ENCODE measurements around the gene DNAJC1.

DNAJC1 gene

GRCh38 chr10:21733710-21734109 is 269.8 kb downstream of the DNAJC1 start:
- Histone ChIP-seq H3K9ac (ENCODE audit: low read depth, low read length) (no peak overlapping the region), H3K36me3 (ENCODE audit: insufficient read depth, low read depth, low read length) (peaks cover 81% of the 10 kb centered on the region), H3K27me3 (ENCODE audit: insufficient read depth, low read length) (no peaks in the 10 kb centered on the region), H3K9me3 (ENCODE audit: insufficient read depth, low read depth, low read length) (no peaks in the 10 kb centered on the region), H3K4me3 (ENCODE audit: low read length) (no peak overlapping the region), H3K27ac (ENCODE audit: low read length) (no peak overlapping the region), H3K4me1 (ENCODE audit: insufficient read depth, low read length) (peaks cover 13% of the 10 kb centered on the region; the same call in 1 of the 2 replicates)

GRCh38 chr10:21732067-21732772 is 271.3 kb downstream of the DNAJC1 start:
- no peak overlapping the region for H3K27ac ChIP-seq (ENCODE audit: low read length)
- peaks cover 85% of the 10 kb centered on the region for H3K36me3 ChIP-seq (ENCODE audit: insufficient read depth, low read depth, low read length)
- peaks cover 19% of the 10 kb centered on the region for H3K4me1 ChIP-seq (ENCODE audit: insufficient read depth, low read length)
- peak overlapping the region; percentile 16; the same call in 1 of the 2 replicates for H3K9ac ChIP-seq (ENCODE audit: low read depth, low read length)
- no peaks in the 10 kb centered on the region for H3K27me3 ChIP-seq (ENCODE audit: insufficient read depth, low read length)
- H3K9me3 ChIP-seq (ENCODE audit: insufficient read depth, low read depth, low read length) = no peaks in the 10 kb centered on the region
- H3K4me3 ChIP-seq (ENCODE audit: low read length) = no peak overlapping the region

GRCh38 chr10:21728618-21729017 is 274.9 kb downstream of the DNAJC1 start:
- peaks cover 36% of the 10 kb centered on the region for H3K4me1 ChIP-seq (ENCODE audit: insufficient read depth, low read length)
- H3K9me3 ChIP-seq (ENCODE audit: insufficient read depth, low read depth, low read length) = no peaks in the 10 kb centered on the region
- peaks cover 69% of the 10 kb centered on the region for H3K36me3 ChIP-seq (ENCODE audit: insufficient read depth, low read depth, low read length)

GRCh38 chr10:21727452-21728168 is 275.9 kb downstream of the DNAJC1 start:
- Histone ChIP-seq H3K9me3 (ENCODE audit: insufficient read depth, low read depth, low read length) (no peaks in the 10 kb centered on the region), H3K9ac (ENCODE audit: low read depth, low read length) (no peak overlapping the region), H3K27me3 (ENCODE audit: insufficient read depth, low read length) (no peaks in the 10 kb centered on the region), H3K27ac (ENCODE audit: low read length) (peak overlapping the region; percentile 54), H3K4me3 (ENCODE audit: low read length) (no peak overlapping the region), H3K36me3 (ENCODE audit: insufficient read depth, low read depth, low read length) (peaks cover 60% of the 10 kb centered on the region), H3K4me1 (ENCODE audit: insufficient read depth, low read length) (peaks cover 34% of the 10 kb centered on the region)

More at GRCh38 chr10:21728618-21729017, 274.9 kb downstream of the DNAJC1 start:
- Histone ChIP-seq H3K4me3 (ENCODE audit: low read length) (no peak overlapping the region), H3K9ac (ENCODE audit: low read depth, low read length) (no peak overlapping the region), H3K27me3 (ENCODE audit: insufficient read depth, low read length) (no peaks in the 10 kb centered on the region), H3K27ac (ENCODE audit: low read length) (no peak overlapping the region)

- Histone ChIP-seq H3K4me3 (ENCODE audit: low read length) (no peak overlapping the region; the same call in 1 of the 2 replicates), H3K27me3 (ENCODE audit: insufficient read depth, low read length) (no peaks in the 10 kb centered on the region), H3K27ac (ENCODE audit: low read length) (no peak overlapping the region), H3K4me1 (ENCODE audit: insufficient read depth, low read length) (peaks cover 27% of the 10 kb centered on the region), H3K9ac (ENCODE audit: low read depth, low read length) (no peak overlapping the region), H3K36me3 (ENCODE audit: insufficient read depth, low read depth, low read length) (peaks cover 62% of the 10 kb centered on the region), H3K9me3 (ENCODE audit: insufficient read depth, low read depth, low read length) (no peaks in the 10 kb centered on the region)
Observed at GRCh38 chr10:21726601-21727225, 276.8 kb downstream of the DNAJC1 start.

GRCh38 chr10:21724687-21725367 is 278.7 kb downstream of the DNAJC1 start:
- Histone ChIP-seq H3K9me3 (ENCODE audit: insufficient read depth, low read depth, low read length) (no peaks in the 10 kb centered on the region), H3K27ac (ENCODE audit: low read length) (no peak overlapping the region), H3K4me1 (ENCODE audit: insufficient read depth, low read length) (peaks cover 32% of the 10 kb centered on the region)

GRCh38 chr10:21724020-21724589 is 279.4 kb downstream of the DNAJC1 start:
- H3K36me3 ChIP-seq (ENCODE audit: insufficient read depth, low read depth, low read length) = peaks cover 58% of the 10 kb centered on the region
- H3K4me3 ChIP-seq (ENCODE audit: low read length) = no peak overlapping the region
- H3K9ac ChIP-seq (ENCODE audit: low read depth, low read length) = no peak overlapping the region
- H3K27ac ChIP-seq (ENCODE audit: low read length) = no peak overlapping the region
- H3K4me1 ChIP-seq (ENCODE audit: insufficient read depth, low read length) = peaks cover 34% of the 10 kb centered on the region
- no peaks in the 10 kb centered on the region for H3K9me3 ChIP-seq (ENCODE audit: insufficient read depth, low read depth, low read length)
- H3K27me3 ChIP-seq (ENCODE audit: insufficient read depth, low read length) = no peaks in the 10 kb centered on the region

More at GRCh38 chr10:21724687-21725367, 278.7 kb downstream of the DNAJC1 start:
- H3K36me3 ChIP-seq (ENCODE audit: insufficient read depth, low read depth, low read length) = peaks cover 58% of the 10 kb centered on the region
- H3K4me3 ChIP-seq (ENCODE audit: low read length) = no peak overlapping the region
- no peak overlapping the region for H3K9ac ChIP-seq (ENCODE audit: low read depth, low read length)
- no peaks in the 10 kb centered on the region for H3K27me3 ChIP-seq (ENCODE audit: insufficient read depth, low read length)

GRCh38 chr10:21722209-21722608 is 281.3 kb downstream of the DNAJC1 start:
- H3K9me3 ChIP-seq (ENCODE audit: insufficient read depth, low read depth, low read length) = no peaks in the 10 kb centered on the region
- H3K27me3 ChIP-seq (ENCODE audit: insufficient read depth, low read length) = no peaks in the 10 kb centered on the region
- no peak overlapping the region for H3K9ac ChIP-seq (ENCODE audit: low read depth, low read length)
- no peak overlapping the region for H3K4me3 ChIP-seq (ENCODE audit: low read length)
- peaks cover 28% of the 10 kb centered on the region for H3K4me1 ChIP-seq (ENCODE audit: insufficient read depth, low read length)
- H3K27ac ChIP-seq (ENCODE audit: low read length) = no peak overlapping the region
- peaks cover 44% of the 10 kb centered on the region for H3K36me3 ChIP-seq (ENCODE audit: insufficient read depth, low read depth, low read length)

- Histone ChIP-seq H3K9me3 (ENCODE audit: insufficient read depth, low read depth, low read length) (no peaks in the 10 kb centered on the region), H3K9ac (ENCODE audit: low read depth, low read length) (no peak overlapping the region), H3K4me1 (ENCODE audit: insufficient read depth, low read length) (peaks cover 17% of the 10 kb centered on the region), H3K27ac (ENCODE audit: low read length) (no peak overlapping the region), H3K27me3 (ENCODE audit: insufficient read depth, low read length) (no peaks in the 10 kb centered on the region), H3K36me3 (ENCODE audit: insufficient read depth, low read depth, low read length) (peaks cover 33% of the 10 kb centered on the region; the same call in 1 of the 2 replicates), H3K4me3 (ENCODE audit: low read length) (no peak overlapping the region)
Observed at GRCh38 chr10:21721000-21721665, 282.4 kb downstream of the DNAJC1 start.

- peak overlapping the region; percentile 13; the same call in 1 of the 2 replicates for H3K4me3 ChIP-seq (ENCODE audit: low read length)
- no peak overlapping the region for H3K27ac ChIP-seq (ENCODE audit: low read length)
- peaks cover 43% of the 10 kb centered on the region; the same call in 1 of the 2 replicates for H3K36me3 ChIP-seq (ENCODE audit: insufficient read depth, low read depth, low read length)
- H3K9me3 ChIP-seq (ENCODE audit: insufficient read depth, low read depth, low read length) = no peaks in the 10 kb centered on the region
- H3K9ac ChIP-seq (ENCODE audit: low read depth, low read length) = peak overlapping the region; percentile 24; the same call in 1 of the 2 replicates
- H3K4me1 ChIP-seq (ENCODE audit: insufficient read depth, low read length) = peaks cover 15% of the 10 kb centered on the region; the same call in 1 of the 2 replicates
- no peaks in the 10 kb centered on the region for H3K27me3 ChIP-seq (ENCODE audit: insufficient read depth, low read length)
Observed at GRCh38 chr10:21720090-21720489, 283.4 kb downstream of the DNAJC1 start.
